GM21526 (cell line): ENCODE data around the gene PALB2.
"Not testable (repeated sequence)": the region's sequence is repeated elsewhere in the genome, so short reads cannot be mapped to it uniquely, and the experiment has no call there.

Experiments used
- ATAC-seq: cut with Tn5 transposase; IDR thresholded peaks from one replicate; pipeline ENCODE4 v1.9.1; 2021; ENCODE audit warnings: moderate library complexity; ENCODE audit not compliant: unreplicated experiment, low FRiP score

PALB2 gene

DNA sequence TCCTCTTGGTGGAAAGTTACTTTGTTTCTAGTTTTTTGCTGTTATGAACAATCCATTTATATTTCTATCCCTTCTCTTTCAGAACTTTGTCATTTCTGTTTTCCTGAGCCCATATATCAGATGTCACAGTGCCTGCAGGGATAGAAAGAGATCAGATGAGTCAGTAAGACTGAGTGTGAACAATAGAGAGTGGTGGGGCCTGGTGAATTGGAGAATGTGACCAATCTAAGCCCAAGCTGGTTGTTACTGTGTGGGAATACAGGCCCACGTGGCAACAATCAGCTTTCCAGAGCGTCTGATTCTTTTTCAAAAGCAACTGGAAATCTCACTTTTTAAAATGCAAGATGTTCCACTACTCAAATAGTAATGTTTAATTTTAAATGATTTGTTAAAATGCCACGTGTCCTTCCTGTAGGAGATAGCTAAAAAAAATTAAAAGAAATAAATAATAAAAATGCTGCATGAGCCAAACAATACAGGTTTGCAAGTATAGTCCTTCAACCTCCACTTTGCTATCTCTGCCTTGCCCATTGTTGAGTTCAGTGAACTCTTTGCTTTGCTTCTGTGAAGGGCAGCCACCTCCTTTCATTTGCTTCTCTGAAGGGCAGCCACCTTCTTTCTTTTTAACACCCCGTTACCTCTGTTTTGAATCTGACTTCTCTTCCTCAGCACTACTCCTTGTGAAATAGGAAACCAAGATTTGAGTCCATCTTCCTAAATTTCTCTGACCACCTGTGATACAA, 9.7 kb upstream of the PALB2 start:
- no peak for ATAC-seq

DNA sequence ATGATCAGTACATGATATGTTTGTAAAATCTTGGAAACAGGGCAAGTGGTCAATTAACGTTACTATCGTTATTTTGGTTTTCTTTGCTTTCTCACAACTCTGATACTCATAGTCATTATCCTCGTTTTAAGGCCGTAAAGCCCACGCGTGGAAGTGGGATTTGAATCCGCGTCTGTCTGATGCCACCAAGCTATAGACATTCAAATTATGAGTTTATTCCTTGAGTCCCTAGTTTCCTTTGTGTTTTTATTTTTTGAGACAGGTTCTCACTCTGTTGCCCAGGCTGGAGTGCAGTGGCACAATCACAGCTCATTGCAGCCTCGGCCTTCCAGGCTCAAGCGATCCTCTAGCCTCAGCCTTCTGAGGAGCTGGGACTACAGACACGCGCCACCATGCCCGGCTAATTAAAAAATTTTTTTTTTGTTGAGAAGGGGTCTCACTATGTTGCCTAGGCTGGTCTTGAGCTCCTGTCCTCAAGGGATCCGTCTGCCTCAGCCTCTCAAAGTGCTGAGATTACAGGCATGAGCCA, 1.2 kb upstream of the PALB2 start:
- no peak for ATAC-seq

DNA sequence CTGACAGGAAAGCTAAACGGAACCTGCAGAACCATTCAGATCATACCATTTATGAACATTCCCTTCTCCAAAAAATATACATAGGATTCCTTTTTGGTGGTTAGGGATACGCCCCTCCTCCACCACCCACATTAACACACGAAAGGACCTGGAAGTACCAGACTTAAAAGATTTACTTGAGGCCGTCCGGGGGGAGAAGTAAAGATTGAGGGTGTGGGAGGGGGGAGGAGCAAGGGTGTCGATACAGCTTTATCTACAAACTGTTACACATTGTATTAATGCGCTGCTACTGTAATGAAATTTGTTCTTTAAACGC, 537 bp downstream of the PALB2 start:
- ATAC-seq, result no peak

DNA sequence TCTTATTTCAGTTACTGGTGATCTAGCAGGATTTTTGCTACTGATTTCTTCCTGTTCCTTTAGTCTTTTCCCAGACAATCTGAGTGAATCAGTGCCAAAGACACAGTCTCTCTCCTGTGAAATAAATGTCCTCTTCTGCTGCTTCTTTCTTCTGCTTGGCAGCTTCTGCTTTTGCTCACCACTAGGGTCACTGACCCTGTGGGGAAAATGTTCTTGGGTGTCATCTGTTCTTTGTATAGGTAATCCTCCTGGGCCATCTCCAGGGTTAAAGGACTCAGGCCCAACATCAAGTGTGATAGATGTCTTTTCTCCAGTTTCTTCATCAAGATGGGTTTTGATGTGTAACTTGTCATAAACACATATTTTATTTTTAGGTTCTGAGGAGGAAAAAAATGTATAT, 5.2 kb downstream of the PALB2 start:
- ATAC-seq, result no peak

DNA sequence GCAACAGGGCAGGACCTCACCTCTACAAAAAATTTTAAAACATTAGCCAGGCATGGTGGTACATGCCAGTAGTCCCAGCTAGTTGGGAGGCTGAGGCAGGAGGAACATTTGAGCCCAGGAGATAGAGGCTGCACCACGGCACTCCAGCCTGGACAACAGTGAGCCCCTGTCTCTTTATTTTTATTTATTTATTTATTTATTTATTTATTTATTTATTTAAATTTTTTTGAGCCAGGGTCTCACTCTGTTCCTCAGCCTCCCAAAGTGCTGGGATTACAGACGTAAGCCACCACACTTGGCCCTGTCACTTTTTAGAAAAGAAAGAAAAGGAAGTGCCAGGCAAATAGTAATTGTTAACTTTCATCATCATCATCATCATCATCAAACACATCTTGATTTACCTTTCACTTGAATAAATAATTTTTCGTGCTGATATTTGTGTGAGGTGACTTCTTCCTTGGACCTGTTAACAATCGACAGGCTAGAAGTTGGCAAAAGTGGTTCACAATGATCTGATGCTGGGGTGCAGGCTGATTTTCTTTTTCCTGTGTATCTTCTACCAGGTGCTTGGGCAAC, 6.6 kb downstream of the PALB2 start:
- no peak for ATAC-seq

DNA sequence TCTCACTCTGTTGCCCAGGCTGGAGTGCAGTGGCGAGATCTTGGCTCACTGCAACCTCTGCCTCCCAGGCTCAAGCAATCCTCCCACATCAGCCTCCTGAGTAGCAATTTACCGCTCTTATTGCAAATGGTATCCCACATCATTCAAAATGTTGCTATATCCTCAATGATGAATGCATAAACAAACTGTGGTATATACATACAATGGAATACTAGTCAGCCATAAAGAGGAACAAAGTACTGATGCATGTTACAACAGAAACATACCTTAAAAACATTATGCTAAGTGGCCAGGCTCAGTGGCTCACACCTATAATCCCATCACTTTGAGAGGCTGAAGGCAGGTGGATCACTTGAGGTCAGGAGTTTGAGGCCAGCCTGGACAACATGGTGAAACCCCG, 9.2 kb downstream of the PALB2 start:
- ATAC-seq, result not testable (repeated sequence)

DNA sequence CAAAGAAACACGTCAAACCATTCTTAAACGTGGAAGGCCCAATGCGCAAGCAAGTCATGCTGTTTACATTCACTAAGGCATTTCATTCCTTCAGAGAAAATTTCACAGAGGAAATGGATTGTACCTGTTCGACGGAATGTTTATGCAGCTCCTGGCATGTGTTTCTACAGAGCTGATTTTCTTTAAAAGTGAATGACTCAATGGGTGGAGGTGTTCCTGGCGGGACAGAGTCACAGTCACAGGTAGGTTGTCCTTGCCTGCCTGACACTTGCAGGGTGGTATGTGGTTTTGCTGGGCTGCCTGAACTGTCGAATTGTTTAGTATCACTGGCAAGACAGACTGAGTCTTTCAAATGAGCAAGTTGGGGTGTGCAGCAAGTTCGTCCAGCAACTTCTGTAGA, 11.6 kb downstream of the PALB2 start:
- no peak for ATAC-seq

DNA sequence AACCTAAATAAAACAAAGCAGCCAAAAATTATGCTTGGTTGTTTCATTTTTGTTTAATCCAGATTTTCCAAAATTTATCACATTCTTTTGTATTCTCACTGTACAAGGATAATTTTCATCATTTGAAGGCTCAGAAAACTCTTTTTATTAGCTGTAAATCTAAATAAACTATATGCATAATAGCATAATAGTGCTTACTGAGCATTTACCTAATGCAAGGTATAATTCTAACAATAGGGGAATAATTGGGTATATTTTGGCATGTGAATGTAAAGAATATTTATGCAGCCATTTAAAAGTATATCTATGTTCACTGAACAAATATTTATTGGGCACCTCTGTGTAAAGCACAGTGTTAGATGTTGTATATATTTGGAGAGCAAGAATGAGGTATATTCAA, 17.0 kb downstream of the PALB2 start:
- no peak for ATAC-seq

DNA sequence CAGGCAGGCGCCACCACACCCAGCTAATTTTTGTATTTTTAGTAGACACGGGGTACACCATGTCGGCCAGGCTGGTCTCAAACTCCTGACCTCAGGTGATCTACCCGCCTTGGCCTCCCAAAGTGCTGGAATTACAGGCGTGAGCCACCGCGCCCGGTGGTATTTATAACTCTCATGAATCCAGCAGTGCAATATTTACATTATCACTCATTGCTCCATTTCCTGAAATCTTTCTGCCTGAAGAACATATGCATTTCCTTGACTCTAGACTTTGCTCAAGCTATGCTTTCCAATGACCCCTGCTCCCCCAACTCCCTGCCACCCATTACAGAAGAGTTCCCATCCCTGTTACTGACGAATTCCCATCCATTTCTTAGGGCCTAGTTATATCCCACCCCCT, 25.3 kb downstream of the PALB2 start:
- ATAC-seq, result no peak

DNA sequence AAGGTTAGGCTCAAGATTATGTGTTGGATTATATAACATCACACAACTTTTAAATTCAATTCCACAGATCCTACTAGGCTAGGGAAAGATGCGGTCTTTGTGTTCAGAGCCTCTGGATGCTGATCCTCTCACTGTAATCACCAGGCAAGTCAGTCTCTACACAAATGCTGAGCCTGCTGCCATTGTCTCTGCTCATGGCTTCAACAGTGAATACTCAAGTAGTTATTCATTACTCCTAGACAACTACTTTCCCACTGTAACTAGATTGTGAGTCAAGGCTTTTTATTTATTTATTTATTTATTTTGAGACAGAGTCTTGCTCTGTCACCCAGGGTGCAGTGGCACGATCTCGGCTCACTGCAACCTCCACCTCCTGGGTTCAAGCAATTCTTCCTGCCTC, 29.2 kb downstream of the PALB2 start:
- no peak for ATAC-seq

DNA sequence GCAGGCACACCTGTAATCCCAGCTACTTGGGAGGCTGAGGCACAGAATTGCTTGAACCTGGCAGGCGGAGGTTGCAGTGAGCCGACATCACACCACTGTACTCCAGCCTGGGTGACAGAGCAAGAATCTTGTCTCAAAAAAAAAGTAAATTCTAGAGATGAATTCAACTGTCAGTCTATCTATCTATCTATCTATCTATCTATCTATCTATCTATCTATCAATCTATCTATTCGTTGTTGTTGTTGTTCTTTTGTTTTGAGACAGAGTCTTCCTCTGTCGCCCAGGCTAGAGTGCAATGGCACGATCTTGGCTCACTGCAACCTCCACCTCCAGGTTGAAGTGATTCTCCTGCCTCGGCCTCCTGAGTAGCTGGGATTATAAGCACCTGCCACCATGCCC, 30.2 kb downstream of the PALB2 start:
- ATAC-seq, result not testable (repeated sequence)

DNA sequence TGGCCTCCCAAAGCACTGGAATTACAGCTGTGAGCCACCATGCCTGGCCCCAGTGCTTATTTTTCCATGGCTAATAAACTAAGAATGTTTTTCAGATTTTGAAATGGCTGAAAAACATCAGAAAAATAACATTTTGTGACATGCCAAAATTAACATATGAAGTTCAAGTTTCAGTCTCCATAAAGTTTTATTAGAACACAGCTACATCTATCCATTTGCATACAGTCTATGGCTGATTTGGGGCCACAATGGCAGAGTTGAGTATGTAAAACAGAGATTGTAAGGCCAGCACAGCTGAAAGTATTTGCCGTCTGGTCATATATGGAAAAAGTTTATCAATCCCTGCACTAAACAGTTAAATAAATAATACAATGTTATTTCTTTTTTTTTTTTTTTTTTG, 31.2 kb downstream of the PALB2 start:
- ATAC-seq, result no peak

DNA sequence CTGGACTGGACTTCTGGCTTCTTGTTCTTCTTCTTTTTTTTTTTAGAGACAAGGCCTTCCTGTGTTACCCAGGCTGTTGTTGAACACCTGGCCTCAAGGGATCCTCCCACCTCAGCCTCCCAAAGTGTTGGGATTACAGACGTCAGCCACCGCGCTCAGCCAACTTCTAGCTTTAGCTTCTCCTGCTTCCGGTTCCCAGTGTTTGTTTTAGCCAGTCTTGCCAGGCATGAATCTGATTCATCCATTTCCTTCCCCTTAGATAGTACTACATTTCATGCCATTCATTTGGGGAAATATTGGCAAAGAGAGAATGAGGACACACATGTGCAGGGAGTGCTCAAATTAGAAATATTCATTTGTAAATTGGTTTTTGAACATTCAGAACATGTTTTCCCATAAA, 32.9 kb downstream of the PALB2 start:
- no peak for ATAC-seq

DNA sequence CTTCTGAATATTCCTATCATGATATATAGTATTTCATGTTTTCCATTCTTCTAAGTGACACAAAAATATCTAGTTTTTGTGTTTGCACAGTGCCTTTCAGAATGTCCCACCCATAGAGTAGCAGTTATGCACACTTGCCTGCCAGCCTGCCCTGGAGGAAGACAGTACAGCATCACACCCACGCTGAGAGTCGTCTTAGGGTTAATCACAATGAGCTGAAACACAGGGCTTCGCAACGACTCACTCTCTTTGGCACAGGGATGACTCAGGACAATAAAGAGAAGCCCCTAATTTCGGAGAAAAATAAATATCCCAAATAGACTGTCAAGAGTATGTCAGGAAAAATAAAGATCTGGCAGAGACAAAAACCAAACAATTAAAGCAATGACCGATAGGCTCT, 33.4 kb downstream of the PALB2 start:
- no peak for ATAC-seq

DNA sequence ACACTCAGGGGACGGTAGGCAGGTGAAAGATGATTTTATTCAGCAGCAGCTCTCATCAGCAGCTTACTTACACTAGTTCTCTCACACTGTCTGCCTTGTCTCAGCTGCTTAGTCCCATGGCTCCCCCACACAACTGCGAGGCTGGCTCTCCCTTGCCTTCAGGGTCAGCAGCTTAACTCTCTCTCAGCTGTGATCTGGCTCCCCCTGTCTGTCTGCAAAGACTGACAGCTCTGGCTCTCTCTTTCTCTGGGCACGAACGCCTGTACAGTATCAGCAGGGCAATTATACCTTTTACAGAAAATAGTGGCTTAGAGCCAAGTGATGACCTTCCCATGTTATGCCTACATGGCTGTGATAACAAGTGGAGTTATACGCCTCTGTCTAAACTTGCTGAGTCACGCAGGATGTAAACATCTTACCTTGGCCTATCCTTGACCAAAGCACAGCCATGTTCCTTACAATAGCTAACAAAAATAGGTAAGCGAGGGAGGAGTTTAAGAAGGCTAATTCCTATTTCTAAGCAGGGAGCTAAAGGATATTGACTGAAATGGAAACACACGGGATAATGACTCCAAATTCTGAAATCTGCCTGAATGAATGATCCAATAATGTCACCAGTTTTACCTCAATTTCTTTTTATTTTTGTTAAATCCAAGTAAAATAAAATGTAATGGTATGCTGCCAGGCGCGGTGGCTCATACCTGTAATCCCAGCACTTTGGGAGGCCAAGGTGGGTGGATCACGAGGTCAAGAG, 43.9 kb downstream of the PALB2 start:
- no peak for ATAC-seq

DNA sequence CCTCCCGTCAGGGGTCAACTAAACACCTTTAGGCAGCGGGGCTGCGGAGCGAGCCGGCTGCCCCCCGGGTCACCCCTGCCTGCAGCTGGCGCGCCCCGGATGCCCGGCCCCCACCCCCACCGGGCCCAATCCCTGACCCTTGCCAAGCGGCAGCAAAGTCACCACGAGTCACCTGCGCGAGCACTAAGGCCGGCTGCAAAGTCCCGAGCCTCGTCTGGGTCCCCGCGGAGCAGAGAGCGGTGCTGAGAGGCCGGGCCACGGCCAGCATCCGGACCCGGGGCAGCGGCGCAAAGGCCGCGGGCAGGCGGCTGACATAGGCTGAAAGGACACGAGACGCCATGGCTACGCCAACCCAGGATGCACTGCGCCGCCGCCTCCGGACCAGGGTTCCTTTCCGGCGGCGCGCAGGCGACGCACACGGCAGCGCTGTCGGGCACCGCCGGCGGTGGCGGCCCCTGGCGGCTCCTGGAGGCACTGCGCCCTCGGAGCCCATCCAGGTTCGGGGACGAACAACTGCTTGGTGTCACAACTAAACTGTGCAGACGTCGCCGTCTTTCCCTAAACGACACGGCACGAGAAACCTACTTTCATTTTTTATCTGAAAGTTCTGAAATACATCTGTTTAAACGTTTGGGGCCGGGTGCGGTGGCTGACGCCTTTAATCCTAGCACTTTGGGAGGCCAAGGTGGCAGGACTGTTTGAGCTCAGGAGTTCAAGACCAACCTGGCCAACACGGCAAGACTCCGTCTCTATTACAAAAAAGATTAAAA, 45.0 kb downstream of the PALB2 start, which contains the start of gene NDUFAB1:
TSS of gene NDUFAB1 (minus strand) at position 366 of the 770 bp plus-strand sequence. CDS start at position 340, 26 bp downstream.
- peak; percentile 80 for ATAC-seq

DNA sequence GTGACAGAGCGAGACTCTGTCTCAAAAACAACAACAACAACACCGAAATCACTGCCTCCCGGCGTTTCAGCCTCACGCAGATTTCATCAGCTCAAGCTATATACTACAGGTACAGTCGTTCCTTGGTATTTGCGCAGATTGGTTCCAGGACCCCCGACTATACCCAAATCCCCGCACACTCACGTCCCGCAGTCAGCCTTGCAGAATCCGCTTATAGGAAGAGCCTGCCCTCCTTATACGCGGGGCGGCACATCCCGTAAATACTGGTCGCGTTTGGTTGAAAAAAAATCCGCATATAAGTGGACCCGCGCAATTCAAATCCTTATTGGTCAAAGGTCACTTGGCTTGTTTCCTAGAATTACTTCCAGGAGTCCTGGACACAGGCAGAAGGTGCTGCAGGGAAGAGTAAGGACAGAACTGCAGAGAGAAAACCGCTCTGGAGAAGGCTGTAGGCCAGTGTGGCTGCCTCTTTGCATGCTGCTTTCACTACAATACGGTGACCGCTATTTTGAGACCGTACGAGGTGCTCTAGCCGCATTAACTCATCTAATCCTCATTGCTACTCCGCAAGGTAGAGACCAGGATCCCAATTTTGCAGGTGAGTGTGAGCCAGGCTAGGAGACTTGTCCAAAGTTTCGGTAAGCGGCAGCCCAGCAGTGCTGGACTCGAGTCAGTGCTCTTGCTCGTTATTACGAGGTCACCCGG, 45.7 kb downstream of the PALB2 start:
- ATAC-seq, result peak; percentile 5

DNA sequence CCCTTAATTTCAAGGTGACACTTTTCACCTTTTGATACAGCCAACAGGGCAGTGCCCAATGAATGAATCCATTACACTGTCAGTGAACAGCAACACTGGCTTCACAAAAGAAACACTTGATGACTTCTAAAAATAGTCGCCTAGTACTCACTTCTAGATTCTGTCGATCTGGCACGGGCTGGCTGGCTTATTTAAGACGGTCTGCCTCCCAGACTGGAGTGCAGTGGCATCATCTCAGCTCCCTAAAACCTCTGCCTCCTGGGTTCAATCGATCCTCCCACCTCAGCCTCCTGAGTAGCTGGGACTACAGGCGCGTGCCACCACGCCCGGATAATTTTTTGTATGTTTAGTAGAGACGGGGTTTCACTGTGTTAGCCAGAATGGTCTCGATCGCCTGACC, 46.9 kb downstream of the PALB2 start:
- ATAC-seq, result no peak

DNA sequence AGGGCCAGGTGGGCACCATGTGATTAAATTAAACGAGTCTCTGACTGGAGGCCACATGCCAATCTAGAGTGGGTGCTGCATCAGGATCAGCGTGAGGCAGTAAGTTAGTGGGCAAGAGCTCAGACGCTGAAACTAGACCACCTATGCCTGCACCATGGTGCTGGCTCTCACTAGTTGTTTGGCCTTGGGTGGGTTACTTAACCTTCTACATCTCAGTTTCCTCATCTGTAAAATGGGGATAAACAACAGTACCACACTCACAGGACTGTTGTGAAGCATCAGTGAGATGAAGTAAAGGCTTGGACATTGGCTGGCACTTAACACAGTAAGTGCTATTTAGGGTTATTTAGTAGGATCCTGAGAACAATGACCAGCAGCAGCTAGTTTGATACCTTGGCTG, 50.9 kb downstream of the PALB2 start:
- no peak for ATAC-seq

DNA sequence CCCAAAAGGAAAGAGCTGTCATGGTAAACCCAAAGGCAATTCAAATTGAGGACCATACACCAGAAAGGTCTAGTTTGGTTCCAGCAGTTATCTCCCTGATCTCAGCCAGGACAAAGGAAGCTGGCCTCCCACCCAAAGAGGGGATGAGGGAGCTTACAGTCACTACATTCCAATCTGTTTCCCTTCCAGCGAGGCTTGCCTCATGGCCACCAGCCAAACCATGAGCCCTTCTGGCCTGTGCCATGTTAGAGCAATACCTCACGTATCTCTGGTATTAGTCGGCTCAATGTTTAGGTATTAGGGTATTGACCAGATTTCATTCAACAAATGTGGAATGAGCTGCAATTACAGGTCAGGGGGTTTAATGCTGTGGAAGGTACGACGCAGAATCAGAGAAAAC, 53.4 kb downstream of the PALB2 start:
- ATAC-seq, result no peak
